ENCODE results near the gene C11orf97. TPM values are rescaled to one million over a fixed set of nuclear protein-coding genes. Genes with fewer than 3 reads are reported as not detected.
"Not testable (repeated sequence)": the region's sequence is repeated elsewhere in the genome, so short reads cannot be mapped to it uniquely, and the experiment has no call there.

Gene C11orf97
- total and polyA plus RNA-seq, 8 donors = not detected

GRCh38 chr11:94546162-94546470 lies 33.9 kb downstream of the C11orf97 start:
- Histone ChIP-seq H3K36me3 (no peaks in the 10 kb centered on the region), H3K27ac (peak overlapping the region; percentile 95 to 98 (median 96)), H3K9me3 (no peaks in the 10 kb centered on the region), H3K4me3 (peak overlapping the region; percentile 54 to 86 (median 82)), H3K27me3 (no peaks in the 10 kb centered on the region), H3K4me1 (peaks cover 37 to 76% (median 59%) of the 10 kb centered on the region in 4 donors)
- WGBS, 5 donors = 29 to 64% (median 38%) methylated on average over 2 of the region's 2 CpGs
- no peak for DNase-seq
- no peak for TF ChIP-seq POLR2AphosphoS5 (IDR thresholded peaks at IDR 0.05)
- no peak for TF ChIP-seq CTCF (IDR thresholded peaks at IDR 0.05)
- TF ChIP-seq POLR2A (IDR thresholded peaks at IDR 0.05) = no peak
- no peak for TF ChIP-seq EP300 (IDR thresholded peaks at IDR 0.05)
- intact Hi-C loops (cut with DNase I; ENCODE audit: low total_unique reads) = no loop called here

- 31 to 62% (median 38%) methylated on average over 1 of the region's 1 CpG for WGBS, 5 donors
- no peaks in the 10 kb centered on the region for H3K36me3 ChIP-seq
- H3K4me1 ChIP-seq = peaks cover 37 to 82% (median 62%) of the 10 kb centered on the region in 4 donors
- H3K9me3 ChIP-seq = no peaks in the 10 kb centered on the region
- TF ChIP-seq POLR2AphosphoS5 (IDR thresholded peaks at IDR 0.05) = peak in 2 of 3 donors; percentile 32 to 43
- no peak for TF ChIP-seq EP300 (IDR thresholded peaks at IDR 0.05)
- intact Hi-C loops (cut with DNase I; ENCODE audit: low total_unique reads) = no loop called here
- no peaks in the 10 kb centered on the region for H3K27me3 ChIP-seq
- peak in 1 of 2 donors; percentile 60 for DNase-seq
- H3K27ac ChIP-seq = peak overlapping the region in 4 of 5 donors; percentile 14 to 98 (median 64)
- peak overlapping the region; percentile 54 to 86 (median 82) for H3K4me3 ChIP-seq
Observed at GRCh38 chr11:94546886-94547285, 34.6 kb downstream of the C11orf97 start.

- H3K9me3 ChIP-seq = no peaks in the 10 kb centered on the region
- intact Hi-C loops (cut with DNase I; ENCODE audit: low total_unique reads) = no loop called here
- no peaks in the 10 kb centered on the region for H3K27me3 ChIP-seq
- H3K27ac ChIP-seq = no peak overlapping the region
- TF ChIP-seq POLR2A (IDR thresholded peaks at IDR 0.05) (no peak), CTCF (IDR thresholded peaks at IDR 0.05) (no peak), EP300 (IDR thresholded peaks at IDR 0.05) (no peak), POLR2AphosphoS5 (IDR thresholded peaks at IDR 0.05) (no peak)
- no peaks in the 10 kb centered on the region for H3K36me3 ChIP-seq
- 47 to 54% (median 52%) methylated on average over 5 of the region's 5 CpGs for WGBS, 5 donors
- H3K4me1 ChIP-seq = peaks cover 36 to 77% (median 55%) of the 10 kb centered on the region in 4 donors
- no peak for DNase-seq
- peak overlapping the region in 2 of 4 donors; percentile 16 to 54 for H3K4me3 ChIP-seq
Observed at GRCh38 chr11:94549146-94549545, 36.9 kb downstream of the C11orf97 start.

- no peak overlapping the region for H3K27ac ChIP-seq
- H3K36me3 ChIP-seq = no peaks in the 10 kb centered on the region
- H3K4me1 ChIP-seq = peaks cover 27 to 73% (median 45%) of the 10 kb centered on the region in 4 donors
- no peak overlapping the region for H3K4me3 ChIP-seq
- H3K27me3 ChIP-seq = no peaks in the 10 kb centered on the region
- TF ChIP-seq CTCF (IDR thresholded peaks at IDR 0.05) = no peak
- no peak for TF ChIP-seq EP300 (IDR thresholded peaks at IDR 0.05)
- no peak for TF ChIP-seq POLR2AphosphoS5 (IDR thresholded peaks at IDR 0.05)
- no peak for TF ChIP-seq POLR2A (IDR thresholded peaks at IDR 0.05)
- intact Hi-C loops (cut with DNase I; ENCODE audit: low total_unique reads) = no loop called here
- no peak for DNase-seq
- H3K9me3 ChIP-seq = no peaks in the 10 kb centered on the region
- WGBS, 5 donors = 30 to 46% (median 39%) methylated on average over 4 of the region's 4 CpGs
Observed at GRCh38 chr11:94550513-94550912, 38.3 kb downstream of the C11orf97 start.

- TF ChIP-seq CTCF (IDR thresholded peaks at IDR 0.05) (no peak), POLR2AphosphoS5 (IDR thresholded peaks at IDR 0.05) (no peak), EP300 (IDR thresholded peaks at IDR 0.05) (no peak), POLR2A (IDR thresholded peaks at IDR 0.05) (no peak)
- no peak overlapping the region for H3K27ac ChIP-seq
- WGBS, 5 donors = 38 to 100% (median 88%) methylated on average over 1 of the region's 1 CpG
- DNase-seq = peak; percentile 31 to 36
- no peaks in the 10 kb centered on the region for H3K27me3 ChIP-seq
- H3K36me3 ChIP-seq = no peaks in the 10 kb centered on the region
- intact Hi-C loops (cut with DNase I; ENCODE audit: low total_unique reads) = no loop called here
- H3K4me1 ChIP-seq = peaks cover 0 to 73% (median 28%) of the 10 kb centered on the region in 4 donors
- no peaks in the 10 kb centered on the region for H3K9me3 ChIP-seq
- H3K4me3 ChIP-seq = no peak overlapping the region
Observed at GRCh38 chr11:94553938-94554337, 41.7 kb downstream of the C11orf97 start.

GRCh38 chr11:94555752-94556329 lies 43.6 kb downstream of the C11orf97 start:
- WGBS, 5 donors = 26 to 60% (median 54%) methylated on average over 8 of the region's 8 CpGs
- H3K4me1 ChIP-seq = peaks cover 0 to 73% (median 26%) of the 10 kb centered on the region in 4 donors
- H3K9me3 ChIP-seq; H3K36me3 ChIP-seq; H3K4me3 ChIP-seq; H3K27me3 ChIP-seq; H3K27ac ChIP-seq; intact Hi-C loops (cut with DNase I; ENCODE audit: low total_unique reads): not testable (repeated sequence)
- peak in 1 of 2 donors; percentile 33 for DNase-seq

All from stomach (tissue), 9 donors.